HL-60/S4 treated with retinoic acid at 250 ng/mL for 4 days and 3 days (cell line): ENCODE measurements around the gene B4GALT2.

ENCODE experiments used
- in situ Hi-C: fragments of 300-500 bp; cut with MboI; formaldehyde crosslinking; loops from 2 replicates; pipeline ENCODE4 v1.7.0; 2022; ENCODE audit warnings: low sequenced_read_pairs

The B4GALT2 gene

GRCh38 chr1:43983253-43983899 lies 4.4 kb downstream of the B4GALT2 start:
- in situ Hi-C loops, result no loop called here

DNA sequence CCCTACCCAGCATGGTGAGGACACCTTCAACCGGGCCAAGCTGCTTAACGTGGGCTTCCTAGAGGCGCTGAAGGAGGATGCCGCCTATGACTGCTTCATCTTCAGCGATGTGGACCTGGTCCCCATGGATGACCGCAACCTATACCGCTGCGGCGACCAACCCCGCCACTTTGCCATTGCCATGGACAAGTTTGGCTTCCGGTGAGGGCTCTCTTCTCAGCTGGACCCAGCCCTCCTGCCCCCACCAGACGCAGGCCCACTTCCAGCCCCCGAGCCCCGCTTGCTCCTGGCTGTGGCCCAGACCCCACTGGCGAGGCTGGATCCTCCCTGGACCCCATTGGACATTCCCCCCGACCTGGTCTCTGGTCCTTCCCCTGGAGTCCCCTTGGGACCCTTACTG lies 5.8 kb downstream of the B4GALT2 start:
- in situ Hi-C loops, result no loop called here

DNA sequence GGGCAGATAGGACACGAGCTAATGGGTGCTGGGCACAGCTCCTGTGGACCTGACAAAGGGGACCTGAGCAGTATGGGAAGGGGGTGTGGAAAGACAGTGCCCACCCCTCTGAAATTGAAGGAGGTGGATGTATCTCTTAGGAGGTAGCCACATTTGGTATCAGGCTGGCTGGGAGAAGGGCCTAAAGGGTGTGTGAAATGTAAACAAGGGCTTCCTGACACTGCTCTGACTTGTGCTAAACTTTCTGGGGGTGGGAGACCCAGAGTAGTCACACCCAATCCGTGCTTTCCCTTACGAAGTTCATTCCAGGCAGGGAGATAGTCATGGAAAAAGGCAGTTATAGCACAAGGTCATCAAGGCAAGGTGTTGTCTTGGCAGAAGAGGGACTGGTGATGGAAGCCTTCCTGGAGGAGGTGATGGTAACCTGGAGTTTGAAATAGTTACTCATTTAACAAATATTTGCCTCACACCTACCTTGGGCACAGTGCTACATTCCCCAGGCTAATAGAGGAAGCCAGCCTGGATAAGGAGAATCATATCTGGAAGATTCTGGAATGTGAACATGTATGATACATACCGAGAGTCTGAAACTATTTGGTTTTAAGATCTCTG lies 7.1 kb downstream of the B4GALT2 start:
- in situ Hi-C loops, result no loop called here

- in situ Hi-C loops, result no loop called here
These were observed 7.7 kb downstream of the B4GALT2 start for GRCh38 chr1:43986712-43987111.

DNA sequence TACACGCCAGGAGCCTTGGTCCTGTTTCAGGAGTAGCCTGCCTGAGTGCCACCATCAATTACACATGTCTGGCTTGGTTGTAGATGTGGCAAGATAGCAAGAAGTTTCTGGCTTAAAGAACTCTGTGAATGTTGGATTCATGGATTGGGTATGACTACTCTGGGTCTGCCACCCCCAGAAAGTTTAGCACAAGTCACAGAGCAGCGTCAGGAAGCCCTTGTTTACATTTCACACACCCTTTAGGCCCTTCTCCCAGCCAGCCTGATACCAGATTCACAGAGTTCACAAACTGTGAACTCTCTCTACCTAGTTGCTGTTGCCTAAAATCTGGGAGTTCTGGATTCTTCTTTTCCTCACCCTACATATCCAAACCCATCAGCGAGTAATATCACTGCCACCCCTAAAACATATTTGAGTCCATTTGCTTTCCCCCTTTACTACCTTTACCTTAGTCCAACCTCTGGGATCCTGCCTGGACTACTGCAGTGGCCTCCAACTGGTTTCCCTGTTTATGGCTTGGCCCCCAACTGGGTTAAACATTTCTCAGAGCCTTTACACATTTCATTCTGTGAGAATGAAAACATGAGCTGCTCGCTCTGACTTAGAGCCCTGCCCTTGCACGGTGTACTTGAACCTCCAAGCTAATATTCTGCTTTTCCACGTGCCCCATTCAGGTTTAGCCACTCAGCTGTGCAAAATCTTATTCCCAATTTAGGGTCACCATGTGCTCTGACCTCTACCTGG lies 8.3 kb downstream of the B4GALT2 start:
- in situ Hi-C loops, result no loop called here

DNA sequence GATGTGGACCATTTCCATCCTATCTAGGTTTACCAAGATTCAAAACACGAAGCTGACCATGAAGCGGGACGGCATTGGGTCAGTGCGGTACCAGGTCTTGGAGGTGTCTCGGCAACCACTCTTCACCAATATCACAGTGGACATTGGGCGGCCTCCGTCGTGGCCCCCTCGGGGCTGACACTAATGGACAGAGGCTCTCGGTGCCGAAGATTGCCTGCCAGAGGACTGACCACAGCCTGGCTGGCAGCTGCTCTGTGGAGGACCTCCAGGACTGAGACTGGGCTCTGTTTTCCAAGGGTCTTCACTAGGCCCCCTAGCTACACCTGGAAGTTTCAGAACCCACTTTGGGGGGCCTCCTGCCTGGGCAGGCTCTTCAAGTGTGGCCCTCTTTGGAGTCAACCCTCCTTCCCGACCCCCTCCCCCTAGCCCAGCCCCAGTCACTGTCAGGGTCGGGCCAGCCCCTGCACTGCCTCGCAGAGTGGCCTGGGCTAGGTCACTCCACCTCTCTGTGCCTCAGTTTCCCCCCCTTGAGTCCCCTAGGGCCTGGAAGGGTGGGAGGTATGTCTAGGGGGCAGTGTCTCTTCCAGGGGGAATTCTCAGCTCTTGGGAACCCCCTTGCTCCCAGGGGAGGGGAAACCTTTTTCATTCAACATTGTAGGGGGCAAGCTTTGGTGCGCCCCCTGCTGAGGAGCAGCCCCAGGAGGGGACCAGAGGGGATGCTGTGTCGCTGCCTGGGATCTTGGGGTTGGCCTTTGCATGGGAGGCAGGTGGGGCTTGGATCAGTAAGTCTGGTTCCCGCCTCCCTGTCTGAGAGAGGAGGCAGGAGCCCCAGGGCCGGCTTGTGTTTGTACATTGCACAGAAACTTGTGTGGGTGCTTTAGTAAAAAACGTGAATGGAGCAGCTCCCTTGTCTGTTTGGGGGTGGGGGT lies 11.5 kb downstream of the B4GALT2 start:
- in situ Hi-C loops, result no loop called here

GRCh38 chr1:43991200-43991475 lies 12.1 kb downstream of the B4GALT2 start:
- in situ Hi-C loops, result no loop called here

- in situ Hi-C loops, result no loop called here
These were observed 12.6 kb downstream of the B4GALT2 start, which contains the start of gene CCDC24 for GRCh38 chr1:43991476-43992231. Gene CCDC24, plus strand, starts transcription at chr1:43991599. Its CDS starts 280 bp downstream, at chr1:43991879.

DNA sequence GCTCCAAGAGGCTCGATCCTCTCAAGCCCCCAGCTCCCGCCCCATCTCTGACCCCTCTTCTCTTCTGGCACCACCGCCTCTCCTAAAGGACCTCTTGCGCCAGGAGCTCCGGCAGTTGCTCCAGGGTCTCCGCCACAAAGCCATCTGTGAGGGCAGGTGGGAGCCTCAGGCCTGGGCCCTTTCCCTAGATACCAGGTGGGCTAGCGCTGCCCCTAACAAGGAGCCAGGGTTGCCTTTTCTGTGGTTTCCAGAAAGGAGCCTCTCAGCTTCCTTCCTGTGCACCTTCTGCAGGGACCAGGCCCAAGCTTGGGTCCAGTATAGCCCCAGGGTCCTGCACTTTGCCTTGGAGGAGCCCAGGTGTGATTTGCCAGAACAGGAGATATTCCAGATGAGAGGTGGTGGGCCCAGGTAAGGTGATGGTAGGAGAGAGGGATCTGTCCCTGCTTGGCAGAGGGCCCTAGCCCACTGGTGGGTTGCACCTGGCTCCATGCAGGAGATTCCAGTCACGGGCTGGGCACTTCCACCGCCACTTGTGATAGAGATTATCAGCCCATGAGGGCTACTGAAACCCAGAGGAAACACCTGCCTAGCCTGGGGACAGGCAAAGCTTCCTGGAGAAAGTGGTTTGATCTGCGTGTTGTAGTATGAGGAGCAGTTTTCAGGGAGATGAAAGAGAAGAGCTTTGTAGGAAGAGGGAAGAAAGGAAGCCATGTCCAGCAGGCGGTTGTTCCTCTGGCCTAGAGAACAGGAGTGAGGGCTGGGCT lies 13.4 kb downstream of the B4GALT2 start:
- in situ Hi-C loops, result no loop called here

- in situ Hi-C loops, result no loop called here
These were observed 14.3 kb downstream of the B4GALT2 start for GRCh38 chr1:43993206-43993914.

- in situ Hi-C loops, result no loop called here
These were observed 15.1 kb downstream of the B4GALT2 start for GRCh38 chr1:43994071-43994470.

GRCh38 chr1:43994794-43995790 lies 16.1 kb downstream of the B4GALT2 start:
- in situ Hi-C loops, result no loop called here

DNA sequence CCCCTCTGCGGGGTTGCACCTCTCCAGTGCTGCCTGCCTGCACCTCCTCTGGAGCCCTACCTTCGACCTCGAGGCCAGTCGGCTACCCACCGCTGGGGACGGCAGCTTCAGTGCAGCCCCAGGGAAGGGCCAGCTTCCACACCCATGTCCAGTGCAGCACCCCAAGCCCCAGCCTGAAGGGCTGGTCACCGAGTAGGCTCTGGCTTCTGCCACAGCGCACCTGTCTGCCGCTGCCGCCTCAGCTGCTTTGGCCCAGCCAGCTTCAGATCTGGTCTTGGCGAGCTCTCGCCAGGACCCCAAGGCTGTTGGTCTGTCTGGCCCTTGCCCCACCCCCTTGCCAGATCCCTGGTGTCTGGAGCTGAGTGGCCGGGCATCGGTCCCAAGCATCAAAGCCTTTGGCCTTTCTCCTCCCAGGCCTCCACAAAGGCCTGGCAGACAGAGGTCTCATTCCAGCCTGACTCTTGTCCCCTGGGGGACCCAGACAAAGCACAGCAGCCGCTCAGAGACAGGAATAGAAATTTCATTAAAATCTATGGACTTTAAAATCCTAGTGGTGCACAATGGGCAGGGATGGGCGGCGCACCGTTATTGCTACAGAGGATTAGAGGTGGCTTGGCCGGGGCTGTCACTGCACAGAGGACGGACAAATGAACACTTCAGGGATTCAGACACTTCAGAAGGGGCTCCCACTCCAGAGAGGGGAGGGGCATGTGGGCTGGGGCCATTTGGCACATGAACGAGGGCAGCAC lies 17.1 kb downstream of the B4GALT2 start:
- in situ Hi-C loops, result no loop called here

- in situ Hi-C loops, result no loop called here
These were observed 17.7 kb downstream of the B4GALT2 start for GRCh38 chr1:43996733-43997115.

DNA sequence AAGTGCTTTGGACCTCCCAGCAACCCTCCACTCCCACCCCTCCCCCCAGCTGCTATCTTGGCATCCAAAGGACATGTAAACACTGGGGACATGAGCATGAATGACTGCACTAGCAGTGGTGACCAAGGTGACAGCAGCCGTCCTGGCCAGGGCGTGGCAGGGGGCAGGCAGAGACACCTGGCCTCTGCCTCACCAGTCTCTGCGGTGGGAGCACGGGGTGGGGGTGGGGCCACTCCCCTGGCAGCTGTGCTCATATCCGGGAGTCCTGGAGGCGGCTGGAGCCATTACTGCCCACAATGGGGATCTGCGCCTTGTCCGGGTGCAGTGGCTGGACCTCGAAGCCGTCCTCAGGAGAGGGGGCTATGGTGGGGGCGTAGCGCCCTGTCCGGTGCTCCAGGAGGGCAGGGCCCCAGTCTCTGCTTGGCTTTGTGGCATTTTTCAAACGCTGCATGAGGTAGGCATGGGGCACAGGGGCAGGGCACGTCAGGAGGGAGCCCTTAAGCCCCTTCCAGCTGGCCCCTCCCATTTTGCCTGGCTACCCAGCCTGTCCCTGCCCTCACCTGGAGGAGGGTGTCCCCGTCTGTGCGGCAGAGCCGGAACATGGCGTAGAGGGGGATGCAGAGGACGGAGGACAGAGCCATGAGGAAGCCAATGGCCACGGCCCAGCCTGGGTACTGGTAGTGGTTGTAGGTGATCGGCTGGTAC lies 18.4 kb downstream of the B4GALT2 start:
- in situ Hi-C loops, result no loop called here

GRCh38 chr1:43998000-43998378 lies 19.0 kb downstream of the B4GALT2 start:
- in situ Hi-C loops, result no loop called here

DNA sequence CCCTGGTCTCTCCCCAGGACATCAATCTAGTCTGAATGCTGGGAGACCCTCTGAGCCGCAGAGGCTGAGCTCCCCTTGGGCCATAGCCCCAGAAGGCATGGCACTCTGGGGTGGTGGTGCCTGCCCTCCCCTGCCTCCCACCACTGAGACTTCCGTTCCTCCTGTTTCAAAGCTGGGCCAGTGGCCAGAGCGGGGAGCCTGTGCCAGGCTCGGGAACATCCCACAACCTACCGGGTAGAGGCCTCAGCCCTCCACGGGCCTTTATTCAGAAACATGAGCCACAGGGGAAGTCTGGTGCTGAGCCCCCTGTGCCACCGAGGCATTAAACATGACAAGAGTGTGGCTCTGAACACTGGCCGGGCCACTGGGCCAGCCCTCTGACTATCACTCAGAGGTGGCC lies 20.4 kb downstream of the B4GALT2 start:
- in situ Hi-C loops, result no loop called here
